ENCODE results near the gene CCDC73. TPM values are rescaled to one million over a fixed set of nuclear protein-coding genes. Genes with fewer than 3 reads are reported as not detected.
"Not testable (repeated sequence)": the region's sequence is repeated elsewhere in the genome, so short reads cannot be mapped to it uniquely, and the experiment has no call there.

The CCDC73 gene
- total and polyA plus RNA-seq, 5 experiments from 2014 or later = not detected

DNA sequence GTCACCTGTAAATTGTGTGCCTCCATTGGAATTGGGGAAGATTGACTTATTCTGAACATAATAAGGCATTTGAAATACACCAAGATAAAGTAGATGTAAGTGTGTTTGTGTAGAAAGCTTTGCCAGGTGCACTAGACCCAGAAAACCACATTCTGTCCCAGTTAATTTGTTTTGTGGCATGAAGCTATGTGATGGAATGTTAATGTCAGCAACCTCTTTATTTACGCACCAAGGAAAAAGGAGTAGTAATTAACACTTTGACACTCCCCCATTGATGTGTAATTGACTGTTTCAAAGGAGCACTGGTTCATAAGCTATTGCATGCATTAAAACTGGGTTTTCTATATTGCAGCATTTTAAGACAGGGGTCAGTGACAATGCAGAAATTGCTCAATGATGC, 196.5 kb downstream of the CCDC73 start:
- H3K4me3 Mint-ChIP-seq = no peak overlapping the region
- POLR2A ChIA-PET = no interaction called here
- no peaks in the 10 kb centered on the region for H3K27me3 Mint-ChIP-seq
- peaks cover 4 to 84% (median 24%) of the 10 kb centered on the region in 3 donors for H3K36me3 Mint-ChIP-seq
- H3K27ac Mint-ChIP-seq = peak overlapping the region in 2 of 10 donors; percentile 19 to 38
- no peak for DNase-seq
- H3K4me1 Mint-ChIP-seq = peaks cover 2 to 17% (median 10%) of the 10 kb centered on the region in 4 donors
- no peak for ATAC-seq
- H3K9me3 Mint-ChIP-seq = no peaks in the 10 kb centered on the region

DNA sequence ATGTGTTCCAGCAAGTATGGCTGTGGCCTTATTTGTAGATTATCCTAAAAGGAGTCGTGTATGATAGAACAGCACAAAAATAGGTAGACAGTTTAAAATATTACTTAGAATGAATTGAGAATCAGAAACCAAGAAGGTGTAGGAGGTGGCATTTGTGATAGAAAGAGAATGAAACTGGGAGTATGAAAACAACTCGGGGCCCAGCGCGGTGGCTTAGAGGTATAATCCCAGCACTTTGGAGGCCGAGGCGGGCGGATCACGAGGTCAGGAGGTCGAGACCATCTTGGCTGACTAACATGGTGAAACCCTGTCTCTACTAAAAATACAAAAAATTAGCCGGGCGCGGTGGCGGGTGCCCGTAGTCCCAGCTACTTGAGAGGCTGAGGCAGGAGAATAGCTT, 198.3 kb downstream of the CCDC73 start:
- ATAC-seq, DNase-seq, H3K4me3 Mint-ChIP-seq, H3K9me3 Mint-ChIP-seq, H3K27me3 Mint-ChIP-seq, POLR2A ChIA-PET: not testable (repeated sequence)
- peaks cover 9 to 27% (median 18%) of the 10 kb centered on the region in 4 donors for H3K4me1 Mint-ChIP-seq
- H3K27ac Mint-ChIP-seq = peak overlapping the region in 4 of 10 donors; percentile 27 to 68 (median 56)
- peaks cover 4 to 83% (median 35%) of the 10 kb centered on the region in 3 donors for H3K36me3 Mint-ChIP-seq

DNA sequence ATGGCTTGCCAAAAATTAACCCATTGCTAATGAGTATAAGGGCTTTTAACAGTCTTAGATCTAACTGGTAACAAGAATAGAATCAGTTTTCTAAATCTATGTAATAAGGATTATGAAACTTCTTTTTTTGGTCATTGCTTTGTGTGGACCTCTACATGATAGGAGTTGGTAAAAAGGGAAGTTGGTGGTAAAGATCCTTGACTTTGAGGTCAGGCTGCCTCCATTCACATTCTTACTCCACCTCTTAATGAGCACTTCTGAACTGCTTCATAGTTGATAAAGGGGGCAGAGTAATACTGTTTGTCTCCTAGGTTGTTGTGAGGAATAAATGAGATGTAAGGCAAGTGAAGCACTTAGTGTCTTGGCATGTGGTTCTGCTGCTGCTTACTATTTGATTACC, 200.2 kb downstream of the CCDC73 start:
- H3K4me1 Mint-ChIP-seq = peaks cover 11 to 36% (median 20%) of the 10 kb centered on the region in 4 donors
- H3K36me3 Mint-ChIP-seq = peaks cover 4 to 90% (median 43%) of the 10 kb centered on the region in 3 donors
- H3K4me3 Mint-ChIP-seq = no peak overlapping the region
- ATAC-seq = no peak
- no peaks in the 10 kb centered on the region for H3K27me3 Mint-ChIP-seq
- no peaks in the 10 kb centered on the region for H3K9me3 Mint-ChIP-seq
- no peak overlapping the region for H3K27ac Mint-ChIP-seq
- no peak for DNase-seq
- POLR2A ChIA-PET = interaction anchor here (0.8 kb wide), 1 partner anchor 11 kb away, joined by 4 read pairs; no protein-coding TSS in a partner anchor

DNA sequence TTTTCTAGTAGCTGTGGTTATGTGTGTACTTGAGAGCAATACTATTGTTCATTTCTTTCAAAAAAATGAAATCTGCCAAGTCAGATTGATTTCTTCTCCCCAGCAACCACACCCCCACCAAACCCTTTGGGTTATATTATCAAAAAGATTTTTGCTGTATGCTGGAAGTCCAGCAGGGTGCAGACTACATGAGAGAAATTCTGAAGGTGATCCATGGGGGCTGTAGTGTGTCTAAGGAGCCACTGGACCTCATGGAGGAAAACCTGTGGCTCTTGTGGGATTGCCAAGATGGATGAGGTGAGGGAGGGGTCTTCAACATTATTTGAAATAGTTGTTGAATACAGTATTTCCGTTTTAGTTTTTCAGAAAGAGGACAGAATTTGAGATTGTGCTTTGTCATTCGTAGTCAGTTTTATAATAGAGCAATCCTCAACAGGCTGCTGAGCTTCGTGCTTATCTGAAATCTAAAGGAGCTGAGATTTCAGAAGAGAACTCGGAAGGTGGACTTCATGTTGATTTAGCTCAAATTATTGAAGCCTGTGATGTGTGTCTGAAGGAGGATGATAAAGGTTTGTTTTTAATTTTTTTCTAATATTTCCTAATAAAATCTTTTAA, 207.8 kb downstream of the CCDC73 start:
- peaks cover 23 to 57% (median 47%) of the 10 kb centered on the region in 4 donors for H3K4me1 Mint-ChIP-seq
- DNase-seq (no peak), ATAC-seq (no peak)
- H3K27me3 Mint-ChIP-seq = no peaks in the 10 kb centered on the region
- peak overlapping the region in 8 of 10 donors; percentile 25 to 99 (median 98) for H3K4me3 Mint-ChIP-seq
- H3K36me3 Mint-ChIP-seq = peaks cover 0 to 51% (median 10%) of the 10 kb centered on the region in 3 donors
- H3K9me3 Mint-ChIP-seq = no peaks in the 10 kb centered on the region
- peak overlapping the region in 3 of 10 donors; percentile 0 to 23 (median 15) for H3K27ac Mint-ChIP-seq
- POLR2A ChIA-PET = no interaction called here

DNA sequence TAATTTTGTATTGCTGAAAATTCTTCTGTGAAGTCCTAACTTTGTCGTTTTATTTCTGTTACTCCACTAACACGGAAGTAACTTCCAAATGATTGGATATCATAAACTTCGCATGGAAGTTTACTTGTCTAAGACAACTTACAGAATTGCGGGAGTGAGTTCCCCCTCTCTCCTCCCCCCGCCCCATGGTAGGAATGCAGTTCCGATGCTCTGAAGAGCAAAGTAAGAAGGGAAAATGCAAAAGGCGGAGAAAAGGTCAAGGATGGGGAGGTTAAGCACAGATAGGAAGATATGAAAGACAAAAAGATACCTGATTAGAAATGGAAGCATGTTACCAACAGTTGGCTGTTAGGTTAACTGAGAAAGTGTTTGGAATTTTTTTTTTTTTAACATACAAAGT, 209.5 kb downstream of the CCDC73 start:
- no peak for DNase-seq
- no peaks in the 10 kb centered on the region for H3K27me3 Mint-ChIP-seq
- ATAC-seq = no peak
- POLR2A ChIA-PET = interaction anchor here (0.7 to 2.4 kb wide), 2 partner anchors 53 to 308 kb away, joined by 5 to 9 read pairs; partner anchors contain the start of gene QSER1
- H3K9me3 Mint-ChIP-seq = no peaks in the 10 kb centered on the region
- peak overlapping the region; percentile 96 to 99 (median 98) for H3K27ac Mint-ChIP-seq
- H3K36me3 Mint-ChIP-seq = peaks cover 0 to 35% (median 6%) of the 10 kb centered on the region in 3 donors
- H3K4me3 Mint-ChIP-seq = peak overlapping the region; percentile 95 to 99 (median 98)
- H3K4me1 Mint-ChIP-seq = peaks cover 19 to 54% (median 43%) of the 10 kb centered on the region in 4 donors

DNA sequence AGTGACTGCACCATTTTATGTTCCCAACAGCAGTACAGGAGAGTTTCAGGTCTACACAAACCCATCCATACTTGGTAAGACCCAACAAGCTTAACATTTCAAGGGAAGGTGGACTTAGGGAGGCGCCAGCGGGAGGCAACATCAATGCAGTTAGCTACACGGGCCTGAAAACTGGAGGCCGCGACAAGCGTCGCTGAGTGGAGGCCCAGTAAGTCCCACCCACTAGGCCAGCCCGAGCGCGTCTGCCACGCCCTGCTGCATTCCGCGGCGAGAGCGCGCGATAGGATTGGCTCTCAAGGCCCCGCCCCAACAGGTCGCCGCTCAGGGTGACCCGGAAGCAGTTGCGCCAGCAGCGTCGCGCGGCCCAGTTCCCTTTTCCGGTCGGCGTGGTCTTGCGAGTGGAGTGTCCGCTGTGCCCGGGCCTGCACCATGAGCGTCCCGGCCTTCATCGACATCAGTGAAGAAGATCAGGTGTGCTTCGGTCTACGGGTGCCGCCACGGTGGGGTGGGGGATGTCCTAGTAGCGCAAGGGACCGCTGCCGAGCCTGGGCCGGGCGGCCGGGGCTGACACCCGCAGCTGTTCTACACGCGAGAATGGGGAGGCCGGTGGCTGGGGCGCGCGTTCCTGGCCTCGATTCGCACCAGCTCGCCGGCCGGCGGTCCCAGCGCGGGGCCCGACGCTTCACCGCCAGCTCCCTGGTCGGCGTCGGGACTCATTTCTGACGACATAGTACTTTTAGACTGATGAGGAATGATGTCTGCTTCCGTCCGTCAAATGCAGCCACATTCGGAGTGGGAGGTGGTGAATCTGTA, 210.8 kb downstream of the CCDC73 start, which contains the start of gene EIF3M:
EIF3M (plus strand) TSS at position 373 of the 813 bp plus-strand sequence; CDS start at position 430, 57 bp downstream.
- no peaks in the 10 kb centered on the region for H3K9me3 Mint-ChIP-seq
- no peaks in the 10 kb centered on the region for H3K27me3 Mint-ChIP-seq
- POLR2A ChIA-PET = interaction anchor here (0.5 to 2.4 kb wide), 5 partner anchors 9 to 578 kb away, joined by 4 to 9 read pairs (median 5); partner anchors contain the start of genes CSTF3 and QSER1
- peak within 1 kb of the TSS; percentile 95 to 99 (median 98) for H3K4me3 Mint-ChIP-seq
- peak within 1 kb of the TSS; percentile 96 to 99 (median 98) for H3K27ac Mint-ChIP-seq
- H3K4me1 Mint-ChIP-seq = peaks cover 19 to 47% (median 37%) of the 10 kb centered on the region in 4 donors
- peaks cover 0 to 23% (median 0%) of the 10 kb centered on the region in 3 donors for H3K36me3 Mint-ChIP-seq
- peak; percentile 91 to 98 (median 94) for DNase-seq
- peak; percentile 96 to 97 for ATAC-seq

DNA sequence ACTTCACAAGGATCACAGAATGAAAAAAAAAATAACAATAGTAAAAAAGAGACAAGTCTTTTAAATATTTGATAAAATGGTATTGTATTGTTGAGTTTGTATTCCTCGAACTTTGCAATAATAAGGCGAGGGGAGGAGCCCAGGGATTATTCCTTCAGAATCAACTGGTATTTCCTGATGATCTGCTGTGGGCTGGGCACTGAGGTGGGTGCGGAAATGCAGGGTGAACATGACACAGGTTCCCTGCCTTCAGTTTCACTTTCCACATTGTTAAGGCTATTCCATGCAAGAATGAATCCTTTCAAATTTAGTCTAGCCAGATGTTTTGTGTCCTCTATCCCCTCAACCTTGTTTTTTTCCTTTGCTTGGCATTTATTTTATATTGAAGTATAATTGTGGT, 212.9 kb downstream of the CCDC73 start:
- H3K9me3 Mint-ChIP-seq = no peaks in the 10 kb centered on the region

DNA sequence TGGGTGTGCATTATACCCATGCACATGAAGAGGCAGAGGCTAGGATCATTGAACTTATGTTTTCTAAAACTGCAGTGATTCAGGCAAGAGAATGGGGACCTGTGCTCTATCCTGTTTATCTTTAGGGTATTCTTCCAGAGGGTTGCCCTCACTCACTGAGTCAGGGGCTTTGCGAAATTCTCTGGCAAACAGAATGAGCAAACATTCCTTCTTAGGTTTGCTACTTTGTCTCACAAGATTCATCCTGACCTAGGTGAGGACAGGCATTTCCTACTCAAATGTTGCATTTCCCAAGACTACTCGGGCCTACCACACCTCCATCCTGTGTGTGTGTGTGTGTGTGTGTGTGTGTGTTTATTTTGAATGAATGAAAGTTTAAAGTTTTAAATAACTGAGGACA, 213.5 kb downstream of the CCDC73 start:
- POLR2A ChIA-PET = no interaction called here
- peaks cover 0 to 7% (median 0%) of the 10 kb centered on the region in 3 donors for H3K36me3 Mint-ChIP-seq
- no peak for ATAC-seq

More for the DNA sequence above, 212.9 kb downstream of the CCDC73 start:
- Mint-ChIP-seq H3K27ac (peak overlapping the region in 3 of 10 donors; percentile 25 to 85 (median 48)), H3K4me1 (peaks cover 13 to 30% (median 24%) of the 10 kb centered on the region in 4 donors), H3K4me3 (peak overlapping the region in 2 of 10 donors; percentile 44 to 77), H3K36me3 (peaks cover 0 to 10% (median 0%) of the 10 kb centered on the region in 3 donors), H3K27me3 (no peaks in the 10 kb centered on the region)
- POLR2A ChIA-PET = no interaction called here
- DNase-seq = no peak
- no peak for ATAC-seq

DNA sequence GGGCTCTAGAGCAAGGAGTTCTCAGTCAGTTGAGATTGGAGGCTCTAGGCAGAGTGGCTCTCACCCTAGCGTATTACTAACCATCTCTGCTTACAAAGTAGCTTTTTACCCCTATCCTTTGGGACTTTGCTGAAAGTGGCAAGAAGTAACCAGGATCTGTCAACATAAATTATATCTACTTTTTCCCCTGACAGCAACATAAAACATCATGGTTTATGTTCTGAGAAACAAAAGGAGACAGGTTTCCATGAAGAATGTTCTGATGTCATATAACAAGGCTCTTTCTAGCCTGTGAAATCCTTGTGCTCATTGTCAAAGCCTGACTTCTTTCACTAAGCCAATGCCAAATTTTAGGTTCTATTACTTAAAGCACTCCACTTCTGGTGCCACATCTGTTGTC, 218.0 kb downstream of the CCDC73 start:
- Mint-ChIP-seq H3K27me3 (peaks cover 0 to 17% (median 1%) of the 10 kb centered on the region in 5 donors), H3K9me3 (no peaks in the 10 kb centered on the region), H3K36me3 (no peaks in the 10 kb centered on the region), H3K4me1 (peaks cover 0 to 4% (median 3%) of the 10 kb centered on the region in 4 donors), H3K27ac (no peak overlapping the region), H3K4me3 (no peak overlapping the region)
- ATAC-seq = no peak
- POLR2A ChIA-PET = no interaction called here
- DNase-seq = no peak

More for the DNA sequence above, 213.5 kb downstream of the CCDC73 start:
- H3K27me3 Mint-ChIP-seq = no peaks in the 10 kb centered on the region
- H3K27ac Mint-ChIP-seq = peak overlapping the region in 1 of 10 donors; percentile 2
- H3K4me1 Mint-ChIP-seq = peaks cover 12 to 24% (median 18%) of the 10 kb centered on the region in 4 donors
- no peak for DNase-seq
- no peak overlapping the region for H3K4me3 Mint-ChIP-seq
- H3K9me3 Mint-ChIP-seq = no peaks in the 10 kb centered on the region

DNA sequence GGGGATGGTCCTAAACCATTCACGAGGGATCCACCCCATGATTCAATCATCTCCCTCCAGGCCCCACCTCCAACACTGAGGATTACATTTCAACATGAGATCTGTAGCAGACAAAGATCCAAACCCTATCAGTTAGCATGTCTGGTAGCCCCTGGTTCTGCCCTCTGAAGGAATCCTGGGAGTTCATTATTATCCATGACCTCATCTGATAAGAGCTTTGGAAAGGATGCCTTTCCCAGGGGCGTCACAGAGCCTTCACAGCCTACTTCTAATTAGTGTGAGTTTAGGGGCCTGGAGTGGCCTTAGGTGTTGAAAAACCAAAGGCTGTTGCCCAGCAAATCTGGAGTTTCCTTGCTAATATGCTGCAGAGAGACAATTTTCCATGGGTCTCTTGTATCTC, 219.4 kb downstream of the CCDC73 start:
- POLR2A ChIA-PET = no interaction called here
- no peak overlapping the region for H3K27ac Mint-ChIP-seq
- ATAC-seq = no peak

DNA sequence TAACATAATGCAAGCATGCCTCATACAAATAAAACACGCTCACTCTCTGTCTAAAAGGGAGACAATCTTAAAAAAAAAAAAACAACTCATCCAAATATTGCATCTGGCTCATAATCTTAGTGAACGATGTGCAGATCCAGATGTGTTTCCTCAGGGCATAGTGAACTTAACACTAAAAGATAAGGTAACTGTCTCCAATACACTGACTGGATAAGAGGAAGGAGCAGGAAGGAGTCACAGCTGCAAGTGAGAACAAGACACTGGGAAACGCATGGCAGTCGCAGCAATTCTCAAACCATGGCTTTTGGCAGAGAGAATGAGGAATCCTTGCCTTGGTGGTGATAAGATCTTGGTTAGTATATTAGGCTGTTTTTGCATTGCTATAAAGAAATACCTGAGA, 220.0 kb downstream of the CCDC73 start:
- Mint-ChIP-seq H3K4me1 (peaks cover 0 to 7% (median 4%) of the 10 kb centered on the region in 4 donors), H3K9me3 (no peaks in the 10 kb centered on the region), H3K27ac (no peak overlapping the region), H3K36me3 (no peaks in the 10 kb centered on the region), H3K4me3 (no peak overlapping the region), H3K27me3 (peaks cover 0 to 23% (median 8%) of the 10 kb centered on the region in 5 donors)
- DNase-seq (no peak), ATAC-seq (no peak)
- POLR2A ChIA-PET = no interaction called here

More for the DNA sequence above, 219.4 kb downstream of the CCDC73 start:
- Mint-ChIP-seq H3K27me3 (peaks cover 0 to 23% (median 8%) of the 10 kb centered on the region in 5 donors), H3K9me3 (no peaks in the 10 kb centered on the region), H3K36me3 (no peaks in the 10 kb centered on the region), H3K4me1 (peaks cover 0 to 7% (median 4%) of the 10 kb centered on the region in 4 donors), H3K4me3 (no peak overlapping the region)
- no peak for DNase-seq

DNA sequence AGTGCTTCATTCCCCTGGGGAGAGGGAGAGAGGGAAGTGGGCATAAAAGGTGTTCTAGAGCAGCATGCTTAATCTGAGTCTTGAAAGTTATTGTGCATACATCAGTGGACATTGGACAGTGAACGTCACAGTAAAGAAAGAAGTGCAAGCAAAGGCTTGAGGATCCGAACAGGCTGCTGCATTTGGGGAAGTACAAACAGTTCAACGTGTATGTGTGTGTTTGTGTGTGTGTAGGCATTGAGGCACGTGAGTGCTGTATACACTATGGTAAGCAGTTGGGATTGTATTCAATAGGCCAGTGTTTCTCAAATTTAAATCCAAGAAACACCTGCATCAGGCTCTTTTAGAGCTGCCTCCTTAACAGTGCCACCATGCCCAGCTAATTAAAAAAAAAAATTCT, 221.2 kb downstream of the CCDC73 start:
- Mint-ChIP-seq H3K4me1 (peaks cover 0 to 7% (median 4%) of the 10 kb centered on the region in 4 donors), H3K9me3 (no peaks in the 10 kb centered on the region), H3K27me3 (peaks cover 0 to 23% (median 8%) of the 10 kb centered on the region in 5 donors), H3K4me3 (no peak overlapping the region), H3K36me3 (no peaks in the 10 kb centered on the region), H3K27ac (no peak overlapping the region)
- no peak for DNase-seq
- ATAC-seq = no peak
- POLR2A ChIA-PET = no interaction called here
